ENCODE data around the gene SAP25. TPM values are rescaled to one million over a fixed set of nuclear protein-coding genes. Genes with fewer than 3 reads are reported as not detected.

SAP25 gene
- total and polyA plus RNA-seq, 11 donors: 0.30 to 2.3 (median 0.65) TPM; not detected in 4

- H3K36me3 ChIP-seq: peaks cover 0 to 26% (median 19%) of the 10 kb centered on the region in 9 donors
- ATAC-seq: no peak
Measured at GRCh38 chr7:100561491-100562194, 12.1 kb downstream of the SAP25 start.

GRCh38 chr7:100559127-100559526, 14.6 kb downstream of the SAP25 start:
- DNase-seq (no peak), ATAC-seq (no peak)
- Histone ChIP-seq H3K4me1 (peaks cover 0 to 13% (median 3%) of the 10 kb centered on the region in 12 donors), H3K4me3 (no peak overlapping the region), H3K36me3 (peaks cover 0 to 47% (median 37%) of the 10 kb centered on the region in 9 donors), H3K27me3 (no peaks in the 10 kb centered on the region), H3K9me3 (no peaks in the 10 kb centered on the region), H3K27ac (peak overlapping the region in 1 of 12 donors; percentile 32)
- TF ChIP-seq POLR2A (IDR thresholded peaks at IDR 0.05) (no peak), CTCF (IDR thresholded peaks at IDR 0.05) (no peak)
- intact Hi-C loops (cut with DNase I): loop anchor here in 7 of 10 donors (1.0 to 5.0 kb wide), 4 partner anchors 77 to 92 kb away; partner anchors contain the start of gene NYAP1 (in 1 of the 7)
- 73 to 84% (median 78%) methylated on average over 4 of the region's 4 CpGs for WGBS, 4 donors

More at GRCh38 chr7:100561491-100562194, 12.1 kb downstream of the SAP25 start:
- H3K4me1 ChIP-seq: peaks cover 0 to 13% (median 3%) of the 10 kb centered on the region in 12 donors
- intact Hi-C loops (cut with DNase I): loop anchor here in 9 of 10 donors (2.0 to 10.0 kb wide), 10 partner anchors 49 to 166 kb away; partner anchors contain the start of genes GIGYF1 (in 6 of the 9) and EPO (in 1 of the 9)
- no peak for DNase-seq
- H3K27me3 ChIP-seq: no peaks in the 10 kb centered on the region
- no peak overlapping the region for H3K27ac ChIP-seq
- H3K4me3 ChIP-seq: no peak overlapping the region
- WGBS, 4 donors: 92 to 96% (median 95%) methylated on average over 12 of the region's 12 CpGs
- no peaks in the 10 kb centered on the region for H3K9me3 ChIP-seq
- TF ChIP-seq CTCF (IDR thresholded peaks at IDR 0.05) (no peak), POLR2A (IDR thresholded peaks at IDR 0.05) (no peak)

- Histone ChIP-seq H3K36me3 (peaks cover 0 to 63% (median 54%) of the 10 kb centered on the region in 9 donors), H3K27me3 (no peaks in the 10 kb centered on the region), H3K27ac (no peak overlapping the region), H3K4me1 (peaks cover 0 to 7% (median 1%) of the 10 kb centered on the region in 12 donors), H3K9me3 (no peaks in the 10 kb centered on the region), H3K4me3 (no peak overlapping the region)
- WGBS, 4 donors: 76 to 86% (median 81%) methylated on average over 4 of the region's 4 CpGs
- ATAC-seq (no peak), DNase-seq (no peak)
- intact Hi-C loops (cut with DNase I): loop anchor here in 3 of 10 donors (5.0 kb wide), 2 partner anchors 74 to 89 kb away; partner anchors contain the start of gene NYAP1 (in 1 of the 3)
- TF ChIP-seq CTCF (IDR thresholded peaks at IDR 0.05) (no peak), POLR2A (IDR thresholded peaks at IDR 0.05) (no peak)
Measured at GRCh38 chr7:100556541-100556940, 17.2 kb downstream of the SAP25 start.

- intact Hi-C loops (cut with DNase I): loop anchor here in 3 of 10 donors (5.0 kb wide), 2 partner anchors 73 to 88 kb away; partner anchors contain the start of gene NYAP1 (in 1 of the 3)
- Histone ChIP-seq H3K27me3 (no peaks in the 10 kb centered on the region), H3K4me1 (peaks cover 0 to 7% (median 1%) of the 10 kb centered on the region in 12 donors), H3K27ac (no peak overlapping the region), H3K36me3 (peaks cover 0 to 69% (median 60%) of the 10 kb centered on the region in 9 donors), H3K9me3 (no peaks in the 10 kb centered on the region), H3K4me3 (no peak overlapping the region)
- 91 to 93% (median 92%) methylated on average over 5 of the region's 5 CpGs for WGBS, 4 donors
- TF ChIP-seq POLR2A (IDR thresholded peaks at IDR 0.05) (no peak), CTCF (IDR thresholded peaks at IDR 0.05) (no peak)
- ATAC-seq (no peak), DNase-seq (no peak)
Measured at GRCh38 chr7:100555701-100556100, 18.0 kb downstream of the SAP25 start.
